ENCODE measurements around the gene FAM47E. TPM values are rescaled to one million over a fixed set of nuclear protein-coding genes. Genes with fewer than 3 reads are reported as not detected.

FAM47E gene
- total RNA-seq, 2 donors from 2014 or later, result 1.0 to 2.2 TPM

DNA sequence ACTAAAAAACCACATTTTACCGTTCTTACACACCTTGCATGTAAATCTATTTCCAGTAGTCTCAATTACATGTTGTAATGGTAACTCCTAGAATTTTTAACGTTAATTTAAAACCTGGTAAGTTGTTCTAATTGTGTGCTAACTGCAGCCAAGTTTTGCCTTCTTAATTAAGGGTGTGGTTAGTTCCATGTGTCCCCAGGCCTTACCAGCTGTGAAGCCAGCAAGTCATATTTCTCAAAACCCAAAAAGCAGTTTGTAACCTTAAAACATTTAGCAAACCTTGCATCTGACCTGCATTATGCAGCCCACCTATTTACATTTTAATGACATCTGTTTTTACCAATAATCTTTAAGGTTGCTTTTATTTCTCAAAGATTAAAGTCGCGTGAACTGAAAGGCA is 18.4 kb upstream of the FAM47E start:
- Histone ChIP-seq H3K4me3 (no peak overlapping the region), H3K9me3 (peaks cover 0 to 9% of the 10 kb centered on the region in 2 donors), H3K27me3 (no peaks in the 10 kb centered on the region), H3K4me1 (no peaks in the 10 kb centered on the region), H3K27ac (no peak overlapping the region), H3K36me3 (no peaks in the 10 kb centered on the region)
- TF ChIP-seq, protein P1, sequence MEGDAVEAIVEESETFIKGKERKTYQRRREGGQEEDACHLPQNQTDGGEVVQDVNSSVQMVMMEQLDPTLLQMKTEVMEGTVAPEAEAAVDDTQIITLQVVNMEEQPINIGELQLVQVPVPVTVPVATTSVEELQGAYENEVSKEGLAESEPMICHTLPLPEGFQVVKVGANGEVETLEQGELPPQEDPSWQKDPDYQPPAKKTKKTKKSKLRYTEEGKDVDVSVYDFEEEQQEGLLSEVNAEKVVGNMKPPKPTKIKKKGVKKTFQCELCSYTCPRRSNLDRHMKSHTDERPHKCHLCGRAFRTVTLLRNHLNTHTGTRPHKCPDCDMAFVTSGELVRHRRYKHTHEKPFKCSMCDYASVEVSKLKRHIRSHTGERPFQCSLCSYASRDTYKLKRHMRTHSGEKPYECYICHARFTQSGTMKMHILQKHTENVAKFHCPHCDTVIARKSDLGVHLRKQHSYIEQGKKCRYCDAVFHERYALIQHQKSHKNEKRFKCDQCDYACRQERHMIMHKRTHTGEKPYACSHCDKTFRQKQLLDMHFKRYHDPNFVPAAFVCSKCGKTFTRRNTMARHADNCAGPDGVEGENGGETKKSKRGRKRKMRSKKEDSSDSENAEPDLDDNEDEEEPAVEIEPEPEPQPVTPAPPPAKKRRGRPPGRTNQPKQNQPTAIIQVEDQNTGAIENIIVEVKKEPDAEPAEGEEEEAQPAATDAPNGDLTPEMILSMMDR (IDR thresholded peaks at IDR 0.05), result no peak
- DNase-seq (ENCODE audit: low spot score), result no peak

DNA sequence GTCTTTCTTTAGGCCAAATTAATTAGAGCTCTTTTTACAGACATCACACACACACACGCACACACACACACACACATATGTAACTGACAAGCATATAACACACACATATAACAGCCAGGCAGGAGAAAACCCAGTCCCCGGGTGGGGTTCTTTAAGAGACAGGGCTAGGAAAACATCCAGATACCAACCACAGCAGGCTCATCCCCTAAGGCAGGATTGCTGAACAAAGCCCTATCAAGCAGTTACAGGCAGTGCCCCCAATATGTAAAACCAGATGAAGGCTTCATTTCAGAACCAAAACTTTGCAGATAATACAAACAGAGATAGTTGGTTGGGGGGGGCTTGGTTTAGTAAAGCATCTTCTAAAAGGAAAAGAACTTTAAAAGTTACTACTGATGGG is 18.0 kb upstream of the FAM47E start:
- H3K36me3 ChIP-seq, result no peaks in the 10 kb centered on the region

DNA sequence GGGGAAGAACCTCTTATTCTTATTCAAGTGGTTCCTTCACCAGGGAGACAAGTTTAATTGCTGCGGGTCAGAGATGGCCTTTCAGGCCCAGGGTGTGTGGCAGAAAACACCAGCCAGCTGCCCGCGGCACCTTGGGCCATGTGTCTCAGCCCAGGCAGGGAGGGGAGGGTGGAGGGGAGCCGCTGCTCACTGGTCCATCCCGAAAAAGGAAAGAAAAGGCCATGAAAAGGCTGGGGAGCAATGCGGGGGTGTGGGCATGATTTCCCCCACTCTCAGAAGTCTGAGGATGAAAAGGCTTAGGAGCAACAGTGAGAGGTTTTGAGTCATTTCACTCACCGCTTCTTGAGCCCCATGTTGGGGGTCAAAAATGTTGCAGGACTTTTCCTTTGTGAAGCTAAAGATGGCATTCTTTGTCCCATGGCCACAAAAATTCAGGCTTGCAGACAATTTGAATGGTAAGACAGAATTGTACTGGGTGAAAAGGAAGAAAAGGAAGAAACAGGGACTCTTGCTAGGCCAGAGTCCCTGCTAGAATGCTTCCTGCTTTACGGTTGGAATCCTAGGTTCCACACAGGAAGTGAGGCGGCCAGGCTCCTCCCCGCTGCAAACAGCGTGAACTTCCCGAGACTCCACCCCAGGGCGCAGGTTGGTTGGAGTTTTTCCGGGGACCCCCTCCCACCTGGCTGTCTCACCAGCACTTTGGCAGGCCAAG is 17.4 kb upstream of the FAM47E start:
- Histone ChIP-seq H3K27ac (no peak overlapping the region), H3K4me3 (no peak overlapping the region)

More for the DNA sequence above, 18.0 kb upstream of the FAM47E start:
- Histone ChIP-seq H3K4me1 (no peaks in the 10 kb centered on the region), H3K27ac (no peak overlapping the region), H3K4me3 (no peak overlapping the region), H3K9me3 (peaks cover 0 to 6% of the 10 kb centered on the region in 2 donors), H3K27me3 (no peaks in the 10 kb centered on the region)
- TF ChIP-seq, protein P1 (IDR thresholded peaks at IDR 0.05), result no peak
- no peak for DNase-seq (ENCODE audit: low spot score)

DNA sequence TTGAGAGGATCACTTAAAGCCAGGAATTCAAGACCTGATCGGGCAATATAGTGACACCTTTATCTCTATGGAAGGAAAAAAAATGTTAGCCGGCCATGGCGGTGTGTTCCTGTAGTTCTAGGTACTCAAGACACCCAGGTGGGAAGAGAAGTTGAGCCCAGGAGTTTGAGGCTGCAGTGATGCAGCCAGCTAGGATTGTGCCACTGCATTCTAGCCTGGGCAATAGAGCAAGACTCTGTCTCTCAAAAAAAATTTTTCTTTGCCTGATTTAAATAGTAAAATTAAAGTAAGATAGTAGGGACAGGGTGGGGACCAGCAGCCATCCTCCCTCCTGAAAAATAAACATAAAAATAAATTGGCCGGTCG is 16.9 kb upstream of the FAM47E start:
- peaks cover 0 to 2% of the 10 kb centered on the region in 2 donors for H3K9me3 ChIP-seq
- TF ChIP-seq, protein P1 (IDR thresholded peaks at IDR 0.05), result no peak
- no peak for DNase-seq (ENCODE audit: low spot score)
- no peak overlapping the region for H3K27ac ChIP-seq
- H3K4me3 ChIP-seq, result no peak overlapping the region
- H3K4me1 ChIP-seq, result no peaks in the 10 kb centered on the region
- no peaks in the 10 kb centered on the region for H3K27me3 ChIP-seq
- H3K36me3 ChIP-seq, result no peaks in the 10 kb centered on the region

More for the DNA sequence above, 17.4 kb upstream of the FAM47E start:
- no peaks in the 10 kb centered on the region for H3K27me3 ChIP-seq
- DNase-seq (ENCODE audit: low spot score), result no peak
- TF ChIP-seq, protein P1 (IDR thresholded peaks at IDR 0.05), result no peak
- no peaks in the 10 kb centered on the region for H3K4me1 ChIP-seq
- H3K9me3 ChIP-seq, result peaks cover 0 to under 1% of the 10 kb centered on the region in 2 donors
- no peaks in the 10 kb centered on the region for H3K36me3 ChIP-seq

DNA sequence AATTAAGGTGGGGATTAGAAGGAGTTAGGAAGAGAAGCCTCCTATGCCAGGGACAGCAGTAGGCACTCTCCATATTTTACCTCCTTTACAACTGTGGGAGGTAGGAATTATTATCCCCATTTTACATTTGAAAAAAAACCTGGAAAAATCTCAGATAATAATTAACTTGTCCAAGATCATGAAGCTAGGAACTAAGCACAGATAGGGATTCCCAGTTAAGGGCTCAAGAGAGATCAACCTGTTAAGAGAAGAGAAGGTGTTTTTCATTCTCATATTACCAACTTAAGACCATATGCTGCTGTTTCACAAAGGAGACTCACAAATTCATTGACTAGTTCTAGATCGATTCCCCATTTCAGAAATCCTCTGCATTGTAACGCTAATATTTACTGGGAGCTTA is 16.1 kb upstream of the FAM47E start:
- no peak overlapping the region for H3K4me3 ChIP-seq
- H3K4me1 ChIP-seq, result no peaks in the 10 kb centered on the region
- no peaks in the 10 kb centered on the region for H3K36me3 ChIP-seq
- peaks cover 0 to 10% of the 10 kb centered on the region in 2 donors for H3K9me3 ChIP-seq
- no peak overlapping the region for H3K27ac ChIP-seq
- DNase-seq (ENCODE audit: low spot score), result no peak
- H3K27me3 ChIP-seq, result no peaks in the 10 kb centered on the region
- TF ChIP-seq, protein P1 (IDR thresholded peaks at IDR 0.05), result no peak

DNA sequence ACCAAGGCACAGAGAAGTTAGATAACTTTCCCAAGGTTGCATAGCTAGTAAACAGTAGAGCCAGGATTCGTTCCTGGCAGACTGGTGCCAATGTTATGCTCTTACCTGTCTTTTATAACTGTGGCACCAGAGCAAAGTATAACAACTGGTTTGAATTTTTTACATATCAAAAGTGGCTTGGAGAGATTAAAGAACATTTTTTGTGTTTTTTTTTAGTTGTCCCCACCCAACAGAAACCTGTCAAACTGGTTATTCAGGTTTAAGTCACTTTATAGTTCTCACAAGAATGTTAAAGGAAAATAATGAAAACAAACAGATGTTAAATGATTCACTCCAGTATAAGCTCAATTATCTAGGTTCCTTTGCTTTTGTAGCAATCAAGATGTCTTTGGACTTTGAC is 15.6 kb upstream of the FAM47E start:
- peaks cover 0 to 15% of the 10 kb centered on the region in 2 donors for H3K9me3 ChIP-seq
- no peaks in the 10 kb centered on the region for H3K36me3 ChIP-seq
- no peaks in the 10 kb centered on the region for H3K4me1 ChIP-seq
- no peaks in the 10 kb centered on the region for H3K27me3 ChIP-seq
- no peak for DNase-seq (ENCODE audit: low spot score)
- H3K4me3 ChIP-seq, result no peak overlapping the region
- TF ChIP-seq, protein P1 (IDR thresholded peaks at IDR 0.05), result no peak
- H3K27ac ChIP-seq, result no peak overlapping the region

Data from right atrium auricular region (tissue), 2 donors.